ENCODE results near the gene TBP. TPM values are rescaled to one million over a fixed set of nuclear protein-coding genes. Genes with fewer than 3 reads are reported as not detected.

TBP gene
- total and polyA plus RNA-seq, 2 of the 13 experiments (the other 11 are each of a cell fraction or from before 2014, with no cell fraction given), result 21.7 to 28.1 TPM

GRCh38 chr6:170552765-170553533 is 1.2 kb upstream of the TBP start, which contains the start of gene PSMB1 (continued):
- TF ChIP-seq NPAS2 (CRISPR knock-in tag; IDR thresholded peaks at IDR 0.05; ENCODE audit: borderline replicate concordance), result no peak
- TF ChIP-seq, protein P1, sequence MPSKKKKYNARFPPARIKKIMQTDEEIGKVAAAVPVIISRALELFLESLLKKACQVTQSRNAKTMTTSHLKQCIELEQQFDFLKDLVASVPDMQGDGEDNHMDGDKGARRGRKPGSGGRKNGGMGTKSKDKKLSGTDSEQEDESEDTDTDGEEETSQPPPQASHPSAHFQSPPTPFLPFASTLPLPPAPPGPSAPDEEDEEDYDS (CRISPR knock-in tag; IDR thresholded peaks at IDR 0.05), result peak; percentile 98
- no peak for TF ChIP-seq SKI (IDR thresholded peaks at IDR 0.05; ENCODE audit: partially characterized antibody)
- peak; percentile 91 for TF ChIP-seq DR1 (CRISPR knock-in tag; IDR thresholded peaks at IDR 0.05)
- peak; percentile 83 for TF ChIP-seq MAX (IDR thresholded peaks at IDR 0.05)
- TF ChIP-seq, protein P2, sequence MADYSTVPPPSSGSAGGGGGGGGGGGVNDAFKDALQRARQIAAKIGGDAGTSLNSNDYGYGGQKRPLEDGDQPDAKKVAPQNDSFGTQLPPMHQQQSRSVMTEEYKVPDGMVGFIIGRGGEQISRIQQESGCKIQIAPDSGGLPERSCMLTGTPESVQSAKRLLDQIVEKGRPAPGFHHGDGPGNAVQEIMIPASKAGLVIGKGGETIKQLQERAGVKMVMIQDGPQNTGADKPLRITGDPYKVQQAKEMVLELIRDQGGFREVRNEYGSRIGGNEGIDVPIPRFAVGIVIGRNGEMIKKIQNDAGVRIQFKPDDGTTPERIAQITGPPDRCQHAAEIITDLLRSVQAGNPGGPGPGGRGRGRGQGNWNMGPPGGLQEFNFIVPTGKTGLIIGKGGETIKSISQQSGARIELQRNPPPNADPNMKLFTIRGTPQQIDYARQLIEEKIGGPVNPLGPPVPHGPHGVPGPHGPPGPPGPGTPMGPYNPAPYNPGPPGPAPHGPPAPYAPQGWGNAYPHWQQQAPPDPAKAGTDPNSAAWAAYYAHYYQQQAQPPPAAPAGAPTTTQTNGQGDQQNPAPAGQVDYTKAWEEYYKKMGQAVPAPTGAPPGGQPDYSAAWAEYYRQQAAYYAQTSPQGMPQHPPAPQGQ (CRISPR knock-in tag; IDR thresholded peaks at IDR 0.05; ENCODE audit: borderline replicate concordance), result peak; percentile 88; the same call in 1 of the 2 replicates
- TF ChIP-seq HNF1A (IDR thresholded peaks at IDR 0.05; ENCODE audit: low read depth), result no peak
- no peak for TF ChIP-seq HNF1A (CRISPR knock-in tag; IDR thresholded peaks at IDR 0.05; ENCODE audit: borderline replicate concordance)
- TF ChIP-seq ZNF614 (CRISPR knock-in tag; IDR thresholded peaks at IDR 0.05; ENCODE audit: borderline replicate concordance), result peak; percentile 55; the same call in 1 of the 2 replicates
- TF ChIP-seq MAZ (IDR thresholded peaks at IDR 0.05; ENCODE audit: borderline replicate concordance, low read depth, low read length), result 0 out of 2 replicates have a peak, but pooled peaks have one; percentile 41
- TF ChIP-seq MAZ (CRISPR knock-in tag; IDR thresholded peaks at IDR 0.05; ENCODE audit: low read depth), result no peak; the same call in 1 of the 2 replicates
- peak; percentile 93; the same call in 1 of the 2 replicates for TF ChIP-seq ZNF274 (CRISPR knock-in tag; IDR thresholded peaks at IDR 0.05)
- TF ChIP-seq SNAPC2 (CRISPR knock-in tag; IDR thresholded peaks at IDR 0.05), result peak; percentile 89; the same call in 1 of the 2 replicates
- no peak for TF ChIP-seq FOXA1 (IDR thresholded peaks at IDR 0.05)
- no peak for TF ChIP-seq FOXA1 (CRISPR knock-in tag; IDR thresholded peaks at IDR 0.05)
- peak; percentile 68 for TF ChIP-seq ISL2 (CRISPR knock-in tag; IDR thresholded peaks at IDR 0.05)
- TF ChIP-seq ZNF564 (CRISPR knock-in tag; IDR thresholded peaks at IDR 0.05), result no peak; the same call in 1 of the 2 replicates
- no peak for TF ChIP-seq TRIM22 (IDR thresholded peaks at IDR 0.05)
- no peak for TF ChIP-seq SMAD1 (CRISPR knock-in tag; IDR thresholded peaks at IDR 0.05; ENCODE audit: borderline replicate concordance, low read depth)
- TF ChIP-seq SNAI1 (CRISPR knock-in tag; IDR thresholded peaks at IDR 0.05; ENCODE audit: borderline replicate concordance), result peak; percentile 75; the same call in 1 of the 2 replicates
- TF ChIP-seq ZNF510 (CRISPR knock-in tag; IDR thresholded peaks at IDR 0.05; ENCODE audit: low read depth), result peak; percentile 0; the same call in 1 of the 2 replicates
- peak; percentile 75 for TF ChIP-seq ZNF607 (CRISPR knock-in tag; IDR thresholded peaks at IDR 0.05; ENCODE audit: borderline replicate concordance)

All from HepG2 (cell line).